Right ventricle myocardium inferior (tissue), 1 donor: Measurements from ENCODE around the gene ODF4. TPM values are rescaled to one million over a fixed set of nuclear protein-coding genes. Genes with fewer than 3 reads are reported as not detected.

Experiments used
- ATAC-seq: fragments of 200-7000 bp; cut with Tn5 transposase; one replicate; pipeline ENCODE4 v1.9.1; 2020; ENCODE audit warnings: mild to moderate bottlenecking, moderate library complexity
- DNase-seq: peaks from one replicate; pipeline ENCODE4 v3.0.0; 2021; ENCODE audit errors: missing footprints
- intact Hi-C: fragments of 100-400 bp; cut with DNase I; formaldehyde crosslinking; loops from one replicate; pipeline ENCODE4 v1.11.0; 2022
- long read RNA-seq: library from polyadenylated mRNA; unstranded; transcript quantifications from one replicate; pipeline ENCODE4 v2.0.0, GENCODE V29; 2021
- total RNA-seq: library from RNA; stranded (reverse); fragmentation: NEBNext Ultra II Directional; extraction: Animal tissue kit (Norgen Biotek cat#: 25700); gene quantifications from one replicate; pipeline ENCODE4 v1.2.1, GENCODE V29; 2021
- donor health status: DM: no; HTN: yes; CAD: no; lungs with severe emphysema.

The ODF4 gene, protein sequence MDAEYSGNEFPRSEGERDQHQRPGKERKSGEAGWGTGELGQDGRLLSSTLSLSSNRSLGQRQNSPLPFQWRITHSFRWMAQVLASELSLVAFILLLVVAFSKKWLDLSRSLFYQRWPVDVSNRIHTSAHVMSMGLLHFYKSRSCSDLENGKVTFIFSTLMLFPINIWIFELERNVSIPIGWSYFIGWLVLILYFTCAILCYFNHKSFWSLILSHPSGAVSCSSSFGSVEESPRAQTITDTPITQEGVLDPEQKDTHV
- not detected for total RNA-seq
- long read RNA-seq: 0 reads

DNA sequence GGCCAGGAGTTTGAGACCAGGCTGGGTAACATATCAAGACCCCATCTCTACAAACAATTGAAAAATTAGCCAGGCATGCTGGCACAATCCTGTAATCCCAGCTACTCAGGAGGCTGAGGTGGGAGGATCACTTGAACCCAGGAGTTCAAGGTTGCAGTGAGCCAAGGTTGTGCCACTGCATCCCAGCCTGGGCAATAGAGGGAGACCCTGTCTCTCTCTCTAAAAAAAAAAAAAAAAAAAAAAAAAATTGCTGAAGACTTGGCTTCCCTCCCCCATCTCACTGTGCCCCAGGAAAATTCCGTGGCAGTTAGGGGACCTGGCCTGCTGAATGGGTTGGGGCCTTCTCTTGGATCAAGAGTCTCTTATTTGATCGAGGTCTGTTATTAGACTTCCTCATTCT lies at the start of gene ODF4:
Gene ODF4, plus strand, starts transcription at position 301 of the 400 bp plus-strand sequence. CDS start 212 bp downstream, outside the sequence.
- ATAC-seq (no peak), DNase-seq (no peak)
- intact Hi-C loops: no loop called here

DNA sequence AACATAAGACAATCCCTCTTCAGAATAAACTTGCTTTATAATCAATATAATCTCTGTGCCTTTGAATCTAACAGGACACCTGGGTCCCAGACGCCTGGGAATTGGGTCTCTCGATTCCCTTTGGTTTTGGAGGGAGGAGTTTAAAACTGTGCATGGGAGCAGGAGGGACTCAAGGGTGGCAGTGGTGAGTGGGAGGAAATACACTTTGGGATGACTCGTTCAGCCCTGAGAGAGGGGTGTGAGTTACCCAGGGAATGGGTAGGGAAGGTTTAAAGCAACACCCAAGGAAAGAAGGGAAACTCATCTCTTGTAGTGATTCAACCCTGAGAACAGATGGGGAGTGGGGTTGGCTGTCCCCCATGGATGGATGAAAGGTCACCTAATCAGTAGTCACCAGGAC lies 49.6 kb upstream of the ODF4 start:
- ATAC-seq (no peak), DNase-seq (no peak)
- intact Hi-C loops: no loop called here

DNA sequence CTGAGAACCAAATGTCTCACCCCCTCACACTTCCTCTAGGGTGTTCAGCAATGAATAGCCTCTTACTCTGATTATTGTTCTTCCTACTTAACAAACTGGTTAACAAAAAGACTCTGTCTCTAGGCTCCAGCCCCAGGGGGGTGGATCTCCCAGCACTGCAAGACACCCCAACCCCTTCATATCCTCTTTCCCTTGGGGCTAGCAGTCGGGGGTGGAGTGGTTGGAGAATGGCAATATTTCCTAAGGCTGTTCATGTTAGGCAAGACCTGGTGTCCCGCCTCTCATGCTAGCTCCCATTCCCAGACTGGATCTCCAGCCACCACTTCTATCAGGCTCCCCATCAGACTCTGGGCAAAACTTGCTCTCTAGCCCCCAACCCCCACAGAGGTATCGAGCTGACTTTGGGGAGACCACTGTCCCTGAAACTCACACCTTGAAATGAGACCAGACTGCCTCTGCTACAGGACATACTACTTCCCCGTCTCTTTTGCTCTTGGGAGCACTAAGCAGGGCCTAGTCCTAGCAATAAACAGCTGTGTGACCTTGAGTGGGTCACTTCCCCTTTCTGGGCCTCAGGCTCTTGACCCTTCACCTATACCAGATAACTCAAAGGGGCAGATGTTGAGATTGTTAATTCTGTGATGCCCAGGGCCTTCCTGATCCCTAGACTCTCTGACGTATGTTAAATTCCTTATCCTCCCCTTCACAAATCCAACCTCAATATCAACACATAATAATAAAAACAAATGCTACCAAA lies 46.8 kb upstream of the ODF4 start:
- DNase-seq: no peak
- intact Hi-C loops: no loop called here
- ATAC-seq: no peak

DNA sequence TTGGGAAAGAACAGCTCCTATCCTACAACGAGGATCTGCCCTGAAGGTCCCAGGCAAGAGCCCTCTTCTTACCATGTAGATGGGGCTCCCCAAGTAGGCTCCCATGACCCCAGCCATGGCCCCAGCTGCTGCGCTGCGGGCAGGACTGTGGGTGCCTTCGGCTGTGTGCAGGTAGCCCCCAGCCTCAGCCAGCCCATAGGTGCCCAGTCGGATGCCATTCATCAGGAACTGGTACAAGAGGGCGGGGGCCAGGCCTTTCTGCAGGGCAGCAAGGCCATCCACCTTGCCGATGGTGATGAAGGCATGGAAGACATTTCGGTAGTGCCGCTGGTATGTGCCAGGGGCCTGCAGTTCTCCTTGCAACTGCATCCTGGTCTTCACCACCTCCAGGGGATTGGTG lies 45.3 kb upstream of the ODF4 start:
- intact Hi-C loops: no loop called here
- no peak for DNase-seq
- ATAC-seq: no peak

DNA sequence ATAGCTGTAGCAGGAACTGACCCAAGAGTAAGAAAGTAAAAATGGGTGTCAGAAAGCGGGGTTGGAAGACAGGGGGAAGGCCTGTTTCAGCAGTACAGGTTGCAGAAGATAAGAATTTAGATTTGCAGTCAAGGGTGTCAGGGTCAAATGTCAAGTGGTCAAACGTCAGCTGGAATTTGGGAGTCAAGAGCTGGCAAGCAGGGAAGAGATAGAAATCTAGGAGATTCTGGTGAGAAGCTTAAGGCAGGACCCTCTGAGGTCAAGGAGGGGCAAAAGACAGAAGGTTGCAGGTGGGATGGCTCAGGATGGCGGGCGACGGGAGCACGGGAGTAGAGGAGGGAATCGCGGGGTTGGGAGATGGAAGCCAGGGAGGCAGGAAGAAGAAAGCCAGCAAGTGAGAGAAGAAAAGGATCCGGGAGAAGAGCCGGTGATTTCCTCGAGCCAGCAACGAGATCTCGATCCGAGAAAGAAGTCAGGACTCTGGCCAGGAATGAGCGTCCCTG lies 44.8 kb upstream of the ODF4 start:
- DNase-seq (no peak), ATAC-seq (peak; percentile 13)
- intact Hi-C loops: loop anchor here (5.0 kb wide), 1 partner anchor 108 kb away; no protein-coding TSS in a partner anchor

DNA sequence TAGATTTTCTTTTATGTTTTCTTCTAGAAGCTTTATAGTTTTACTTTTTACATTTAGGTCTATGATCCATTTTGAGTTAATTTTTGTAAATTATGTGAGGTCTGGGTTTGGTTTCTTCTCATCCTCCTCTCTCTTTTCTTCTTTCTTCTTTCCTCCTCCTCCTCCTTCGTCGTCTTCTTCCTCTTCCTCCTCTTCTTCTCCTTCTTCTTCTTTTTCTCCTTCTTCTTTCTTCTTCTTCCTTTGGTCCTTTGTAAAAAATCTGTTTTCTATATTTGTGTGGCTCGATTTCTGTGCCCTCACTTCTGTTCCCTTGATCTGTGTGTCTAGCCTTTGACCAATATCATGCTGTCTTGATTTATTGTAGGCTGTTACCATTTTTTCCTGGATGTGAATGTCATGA lies 39.4 kb upstream of the ODF4 start:
- ATAC-seq (no peak), DNase-seq (no peak)
- intact Hi-C loops: loop anchor here (5.0 kb wide), 1 partner anchor 208 kb away; no protein-coding TSS in a partner anchor

DNA sequence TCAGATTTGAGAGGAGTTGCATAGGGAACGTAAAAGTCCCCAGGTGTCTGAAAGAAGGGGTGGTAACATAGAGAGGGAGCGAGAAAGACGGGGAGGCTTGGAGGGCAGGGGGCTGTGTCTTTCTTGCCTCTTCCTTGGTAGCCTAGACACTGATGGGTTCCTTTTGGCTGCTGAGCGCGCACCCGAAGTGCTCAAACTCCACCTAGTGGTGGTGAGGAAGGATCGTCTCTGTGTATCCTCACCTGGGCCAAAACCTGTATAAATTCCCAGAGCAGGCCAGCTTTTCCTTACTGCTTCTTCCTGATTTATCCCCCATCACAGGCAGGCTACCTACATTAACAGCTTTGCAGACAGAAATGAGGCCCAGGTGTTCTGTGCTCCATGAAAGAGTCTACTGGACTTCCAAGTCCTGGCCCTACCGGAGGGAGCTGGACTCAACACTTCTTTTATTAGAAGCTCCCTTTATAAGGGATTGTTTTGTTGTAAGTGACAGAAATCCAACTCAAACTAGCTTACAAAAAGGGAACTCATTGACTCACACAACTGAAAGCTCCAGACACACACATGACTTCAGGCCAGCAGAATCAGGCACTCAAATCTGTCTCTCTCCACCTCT lies 38.9 kb upstream of the ODF4 start:
- intact Hi-C loops: loop anchor here (5.0 kb wide), 1 partner anchor 208 kb away; no protein-coding TSS in a partner anchor
- DNase-seq: peak; percentile 79
- peak; percentile 90 for ATAC-seq

DNA sequence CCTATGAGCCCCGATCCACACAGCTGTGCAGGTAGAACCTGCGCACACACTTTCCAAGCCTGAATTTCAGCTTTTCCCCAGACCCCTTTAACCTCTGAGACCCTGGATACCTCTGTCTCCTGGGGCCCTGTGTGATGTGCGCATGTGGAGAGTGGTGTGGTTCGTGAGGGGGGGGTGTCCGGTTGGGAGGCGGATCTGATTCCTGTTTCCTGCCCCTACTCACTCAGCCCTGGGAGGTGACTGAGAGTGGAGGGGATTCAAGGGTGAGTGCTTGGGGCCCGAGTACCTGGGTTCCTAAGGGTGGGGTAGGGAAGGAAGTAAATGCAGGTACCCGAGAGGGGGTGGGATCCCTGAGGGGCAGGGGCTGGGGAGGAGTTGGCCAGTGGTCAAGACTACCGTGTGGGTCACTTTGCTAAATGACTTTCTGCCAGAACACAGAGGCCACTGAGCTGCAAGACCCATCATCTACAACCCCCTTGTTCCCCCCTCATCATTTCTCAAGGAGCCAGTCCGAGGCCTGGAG lies 29.0 kb upstream of the ODF4 start:
- peak; percentile 45 for ATAC-seq
- no peak for DNase-seq
- intact Hi-C loops: loop anchor here (2.0 to 5.0 kb wide), 2 partner anchors 50 to 67 kb away; partner anchors contain the start of gene KRABD2

DNA sequence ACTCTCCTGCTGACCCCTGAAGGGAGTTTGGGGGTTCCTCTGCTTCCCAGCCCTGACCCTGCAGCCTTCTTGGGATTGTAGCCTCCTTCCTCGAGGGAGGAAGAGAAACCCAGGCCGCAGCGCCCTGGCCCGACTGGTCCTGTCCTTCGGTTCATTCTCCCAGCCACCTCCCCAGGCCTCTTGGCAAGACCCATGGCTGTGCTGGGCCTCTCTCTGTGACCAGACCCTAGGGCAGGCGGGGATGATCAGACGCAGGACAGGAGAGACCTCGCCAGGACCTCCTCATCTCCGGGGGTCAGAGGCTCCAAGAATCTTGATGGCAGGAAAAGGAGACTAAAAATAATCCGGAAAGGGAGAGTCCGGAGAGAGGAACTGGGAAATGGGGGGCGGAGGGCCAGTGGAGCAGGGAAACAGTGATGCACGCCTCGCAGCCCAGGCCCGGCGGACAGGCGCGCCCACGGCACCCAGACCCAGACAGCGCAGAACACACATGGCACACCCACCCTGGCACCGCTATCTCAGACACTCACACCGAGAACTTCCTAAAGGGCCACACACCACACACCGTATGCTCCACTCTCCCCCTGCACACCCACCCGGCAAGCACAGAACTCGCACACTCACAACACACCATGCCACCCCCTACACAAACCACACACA lies 28.4 kb upstream of the ODF4 start:
- DNase-seq: no peak
- peak; percentile 45 for ATAC-seq
- intact Hi-C loops: loop anchor here (2.0 to 5.0 kb wide), 2 partner anchors 50 to 66 kb away; partner anchors contain the start of gene KRABD2

DNA sequence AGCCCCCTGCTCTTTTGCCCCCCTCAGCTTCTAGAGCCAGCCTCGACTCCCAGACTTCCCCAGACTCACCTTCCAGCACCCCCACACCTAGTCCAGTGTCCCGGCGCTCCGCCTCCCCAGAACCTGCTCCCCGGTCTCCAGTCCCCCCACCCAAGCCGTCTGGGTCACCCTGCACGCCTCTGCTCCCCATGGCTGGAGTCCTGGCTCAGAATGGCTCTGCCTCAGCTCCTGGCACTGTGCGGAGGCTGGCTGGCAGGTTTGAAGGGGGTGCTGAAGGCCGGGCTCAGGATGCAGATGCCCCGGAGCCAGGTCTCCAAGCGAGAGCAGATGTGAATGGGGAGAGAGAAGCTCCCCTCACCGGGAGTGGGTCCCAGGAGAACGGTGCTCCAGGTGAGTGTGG lies 27.4 kb upstream of the ODF4 start:
- intact Hi-C loops: loop anchor here (5.0 kb wide), 1 partner anchor 65 kb away; the partner anchor contains the start of gene KRABD2
- ATAC-seq (no peak), DNase-seq (no peak)

DNA sequence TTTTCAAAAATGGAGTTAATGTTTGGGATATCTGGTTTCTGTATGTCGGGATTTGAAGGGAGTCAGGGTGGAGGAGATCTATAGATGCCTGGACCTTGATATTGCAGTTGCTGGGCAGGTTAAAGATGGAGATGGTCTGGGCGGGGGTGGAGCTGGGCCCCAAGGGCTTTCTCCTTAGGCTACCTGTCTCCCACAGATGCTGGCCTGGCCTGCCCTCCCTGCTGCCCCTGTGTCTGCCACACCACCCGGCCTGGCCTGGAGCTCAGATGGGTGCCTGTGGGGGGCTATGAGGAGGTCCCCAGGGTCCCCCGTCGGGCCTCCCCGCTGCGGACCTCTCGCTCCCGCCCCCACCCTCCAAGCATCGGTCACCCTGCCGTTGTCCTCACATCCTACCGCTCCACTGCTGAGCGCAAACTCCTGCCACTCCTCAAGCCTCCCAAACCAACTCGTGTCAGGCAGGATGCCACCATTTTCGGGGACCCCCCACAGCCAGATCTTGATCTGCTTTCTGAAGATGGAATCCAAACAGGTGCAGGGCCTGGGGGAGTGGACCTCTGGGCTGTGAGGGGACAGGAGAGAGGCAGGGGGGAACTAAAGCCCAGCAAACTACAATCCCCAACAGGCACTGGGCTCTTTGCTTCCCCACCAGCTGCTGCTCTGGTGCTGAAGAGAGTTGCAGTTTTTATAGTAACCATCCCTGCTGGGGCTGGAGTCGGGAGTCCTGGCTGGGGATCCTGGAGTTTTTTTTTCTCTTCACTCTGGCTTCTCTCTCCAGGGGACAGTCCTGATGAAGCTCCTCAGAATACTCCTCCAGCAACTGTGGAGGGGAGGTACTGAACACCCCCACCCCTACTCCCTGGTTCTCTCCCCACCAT lies 26.7 kb upstream of the ODF4 start:
- DNase-seq: no peak
- no peak for ATAC-seq
- intact Hi-C loops: loop anchor here (5.0 kb wide), 1 partner anchor 64 kb away; the partner anchor contains the start of gene KRABD2

DNA sequence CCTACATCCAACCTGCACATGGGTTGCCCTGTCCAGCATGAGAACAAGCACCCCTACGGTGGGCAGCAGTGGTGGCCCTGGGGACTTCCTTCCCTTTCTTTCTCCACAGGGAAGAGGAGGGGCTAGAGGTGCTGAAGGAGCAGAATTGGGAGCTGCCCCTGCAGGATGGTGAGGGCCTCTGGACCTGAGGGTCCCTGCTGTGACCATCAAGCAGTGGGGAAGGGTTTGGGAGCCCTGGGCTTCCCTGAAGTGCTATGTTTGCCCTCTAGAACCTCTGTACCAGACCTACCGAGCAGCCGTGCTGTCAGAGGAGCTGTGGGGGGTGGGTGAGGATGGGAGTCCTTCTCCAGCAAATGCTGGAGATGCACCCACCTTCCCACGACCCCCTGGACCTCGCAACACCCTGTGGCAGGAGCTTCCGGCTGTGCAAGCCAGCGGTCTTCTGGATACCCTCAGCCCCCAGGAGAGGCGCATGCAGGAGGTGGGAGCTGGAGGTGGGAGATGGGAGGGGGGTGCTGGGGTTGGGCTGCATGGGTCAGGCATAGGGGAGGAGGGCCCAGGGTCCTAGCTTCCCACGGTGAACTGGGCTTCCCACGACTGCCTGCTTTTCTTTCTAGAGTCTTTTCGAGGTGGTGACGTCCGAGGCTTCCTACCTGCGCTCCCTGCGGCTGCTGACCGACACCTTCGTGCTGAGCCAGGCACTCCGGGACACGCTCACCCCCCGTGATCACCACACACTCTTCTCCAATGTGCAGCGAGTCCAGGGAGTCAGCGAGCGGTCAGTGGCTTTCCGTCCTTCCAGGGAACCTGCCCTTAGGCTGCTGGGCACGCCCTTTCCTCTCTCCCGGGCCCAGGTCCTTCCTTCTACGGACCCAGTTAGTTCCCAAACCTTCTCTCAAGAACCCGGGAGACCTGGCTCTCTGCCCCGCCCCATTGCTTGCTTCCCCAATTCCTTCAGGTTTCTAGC lies 24.6 kb upstream of the ODF4 start:
- DNase-seq (no peak), ATAC-seq (no peak)
- intact Hi-C loops: loop anchor here (5.0 kb wide), 1 partner anchor 62 kb away; the partner anchor contains the start of gene KRABD2

DNA sequence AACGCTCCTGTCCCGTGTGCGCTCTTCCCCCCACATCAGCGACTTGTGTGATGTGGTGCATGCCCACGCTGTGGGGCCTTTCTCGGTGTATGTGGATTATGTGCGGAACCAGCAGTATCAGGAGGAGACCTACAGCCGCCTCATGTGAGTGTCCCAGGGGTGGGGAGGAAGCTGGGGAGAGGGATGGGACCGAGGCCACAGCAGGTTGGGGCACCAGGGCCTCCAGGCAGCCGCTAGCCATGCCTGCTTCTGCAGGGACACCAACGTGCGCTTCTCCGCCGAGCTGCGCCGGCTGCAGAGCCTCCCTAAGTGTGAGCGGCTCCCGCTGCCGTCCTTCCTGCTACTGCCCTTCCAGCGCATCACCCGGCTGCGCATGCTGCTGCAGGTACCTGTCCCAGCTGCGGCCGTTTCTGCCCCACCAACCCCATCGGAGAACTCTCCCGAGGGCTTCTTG lies 23.8 kb upstream of the ODF4 start:
- DNase-seq (no peak), ATAC-seq (no peak)
- intact Hi-C loops: no loop called here

DNA sequence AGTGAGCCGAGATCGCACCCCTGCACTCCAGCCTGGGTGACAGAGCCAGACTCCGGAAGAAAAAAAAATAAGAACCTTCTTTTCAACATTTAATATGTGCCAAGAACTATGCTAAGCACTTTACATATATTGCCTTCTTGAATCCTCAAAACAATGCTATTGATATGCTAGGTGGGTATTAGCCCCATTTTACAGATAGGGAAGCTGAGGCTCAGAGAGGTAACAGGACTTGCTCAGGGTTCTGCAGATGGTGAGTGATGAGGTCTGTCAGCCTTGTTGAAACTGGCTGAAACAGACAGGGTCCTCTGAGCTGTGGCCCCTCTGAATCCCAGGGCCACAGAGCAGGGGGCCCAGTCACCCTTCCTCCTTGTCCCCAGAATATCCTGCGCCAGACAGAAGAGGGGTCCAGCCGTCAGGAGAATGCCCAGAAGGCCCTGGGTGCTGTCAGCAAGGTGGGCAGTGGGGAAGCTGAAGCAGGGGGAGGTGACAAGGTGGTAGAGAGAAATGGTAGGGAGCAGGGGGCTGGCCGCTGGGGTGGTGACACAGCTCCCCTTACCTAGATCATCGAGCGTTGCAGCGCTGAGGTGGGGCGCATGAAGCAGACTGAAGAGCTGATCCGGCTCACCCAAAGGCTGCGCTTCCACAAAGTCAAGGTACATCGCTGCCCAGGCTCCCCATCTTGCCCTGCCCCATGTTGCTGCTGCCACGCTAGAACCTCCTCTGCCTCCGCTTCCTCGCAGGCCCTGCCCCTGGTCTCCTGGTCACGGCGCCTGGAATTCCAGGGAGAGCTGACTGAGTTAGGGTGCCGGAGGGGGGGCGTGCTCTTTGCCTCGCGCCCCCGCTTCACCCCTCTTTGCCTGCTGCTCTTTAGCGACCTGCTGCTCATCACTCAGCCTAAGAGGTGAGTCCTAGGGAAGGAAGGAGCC lies 21.4 kb upstream of the ODF4 start:
- intact Hi-C loops: no loop called here
- no peak for DNase-seq
- no peak for ATAC-seq

DNA sequence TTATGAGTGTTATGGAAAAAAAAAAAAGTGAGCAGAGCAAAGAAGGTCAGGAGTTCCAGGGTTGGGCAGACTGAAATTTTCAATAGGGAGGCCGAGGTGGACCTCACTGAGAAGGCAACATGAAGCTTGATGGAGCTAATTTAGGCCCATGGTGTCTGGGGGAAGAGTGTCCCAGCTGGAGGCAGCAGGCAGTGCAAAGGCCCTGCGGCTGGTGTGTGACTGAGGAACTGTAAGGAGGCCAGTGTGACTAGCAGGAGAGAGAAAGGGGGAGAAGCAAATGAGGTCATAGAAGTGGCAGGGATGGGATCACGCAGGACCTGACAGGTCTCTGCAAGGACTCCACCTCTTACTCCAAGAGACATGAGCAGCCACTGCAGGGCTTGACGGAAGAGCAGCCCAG lies 19.4 kb upstream of the ODF4 start:
- no peak for ATAC-seq
- intact Hi-C loops: no loop called here
- no peak for DNase-seq
